ENCODE data around the gene GMIP.

The GMIP gene

DNA sequence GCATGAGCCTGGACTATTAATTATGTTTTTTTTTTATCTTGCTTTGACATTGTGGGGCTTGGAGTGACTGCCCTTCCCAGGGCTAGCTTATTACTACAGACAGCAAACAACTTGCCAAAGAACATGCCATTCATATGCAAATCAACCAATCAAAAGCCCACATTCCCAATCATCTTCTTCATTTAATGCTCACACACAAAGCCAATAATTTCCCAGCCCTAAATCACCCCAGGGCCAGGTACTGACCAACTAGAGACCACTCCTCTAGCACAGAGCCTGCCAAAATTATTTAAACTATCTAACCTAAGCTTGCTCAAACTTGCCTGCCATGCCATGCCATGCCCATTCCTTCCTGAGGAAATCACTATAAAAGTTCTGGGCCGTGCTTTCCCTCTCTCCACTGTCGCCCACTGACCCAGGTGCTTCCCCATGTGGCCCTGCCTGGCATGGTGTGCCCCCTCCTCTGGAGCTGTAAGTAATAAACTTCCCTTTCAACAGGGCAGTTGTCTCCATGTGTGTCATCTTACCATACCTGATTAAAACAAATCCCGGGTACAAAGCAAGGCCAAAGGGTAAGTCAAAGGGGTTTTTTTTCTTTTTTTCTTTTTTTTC, 40.6 kb downstream of the GMIP start:
- DNase-seq, result no peak

DNA sequence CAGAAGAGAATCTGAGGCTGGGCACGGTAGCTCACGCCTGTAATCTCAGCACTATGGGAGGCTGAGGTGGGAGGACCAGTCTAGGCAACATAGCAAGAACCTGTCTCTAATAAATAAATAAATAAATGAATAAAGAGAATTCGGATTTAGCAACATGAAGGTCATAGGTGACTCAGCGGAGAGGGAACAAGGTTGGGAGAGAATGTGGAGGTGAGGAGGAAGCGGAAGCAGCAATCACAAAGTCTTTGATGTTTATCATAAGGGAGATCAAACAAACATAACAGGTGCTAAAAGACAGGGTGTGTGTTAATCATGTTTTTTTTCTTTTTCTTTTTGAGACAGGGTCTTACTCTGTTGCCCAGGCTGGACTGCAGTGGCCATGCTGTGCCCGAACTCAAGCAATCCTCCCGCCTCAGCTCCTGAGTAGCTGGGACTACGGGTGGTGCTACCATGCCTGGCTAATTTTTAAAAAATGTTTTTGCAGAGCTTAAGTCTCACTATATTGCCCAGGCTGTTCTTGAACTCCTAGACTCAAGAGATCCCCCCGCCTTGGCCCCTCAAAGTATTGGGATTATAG, 41.2 kb downstream of the GMIP start:
- no peak for DNase-seq

DNA sequence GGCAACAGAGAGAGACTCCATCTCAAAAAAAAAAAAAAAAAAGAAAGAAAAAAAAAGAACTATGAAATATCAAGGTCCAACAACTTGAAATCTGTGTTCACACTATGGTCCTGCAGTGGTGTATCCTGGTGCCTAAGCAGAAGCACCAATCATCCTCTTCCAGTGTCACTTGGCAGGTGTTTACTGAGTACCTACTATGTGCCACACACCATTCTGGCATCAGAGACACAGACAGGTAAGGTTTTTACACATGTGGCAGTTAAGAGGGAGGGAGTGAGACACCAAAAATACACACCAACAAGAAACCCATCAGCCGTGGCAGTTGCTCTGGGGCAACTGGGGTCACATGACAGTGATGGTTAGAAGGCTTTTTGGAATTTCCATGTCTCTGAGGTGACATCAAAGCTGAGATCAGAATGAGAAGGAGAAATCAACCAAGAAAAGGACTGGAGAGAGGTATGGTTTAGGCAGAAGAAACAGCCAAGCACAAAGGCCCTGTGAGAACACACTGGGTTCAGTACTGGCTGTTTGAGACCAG, 42.6 kb downstream of the GMIP start:
- no peak for DNase-seq

DNA sequence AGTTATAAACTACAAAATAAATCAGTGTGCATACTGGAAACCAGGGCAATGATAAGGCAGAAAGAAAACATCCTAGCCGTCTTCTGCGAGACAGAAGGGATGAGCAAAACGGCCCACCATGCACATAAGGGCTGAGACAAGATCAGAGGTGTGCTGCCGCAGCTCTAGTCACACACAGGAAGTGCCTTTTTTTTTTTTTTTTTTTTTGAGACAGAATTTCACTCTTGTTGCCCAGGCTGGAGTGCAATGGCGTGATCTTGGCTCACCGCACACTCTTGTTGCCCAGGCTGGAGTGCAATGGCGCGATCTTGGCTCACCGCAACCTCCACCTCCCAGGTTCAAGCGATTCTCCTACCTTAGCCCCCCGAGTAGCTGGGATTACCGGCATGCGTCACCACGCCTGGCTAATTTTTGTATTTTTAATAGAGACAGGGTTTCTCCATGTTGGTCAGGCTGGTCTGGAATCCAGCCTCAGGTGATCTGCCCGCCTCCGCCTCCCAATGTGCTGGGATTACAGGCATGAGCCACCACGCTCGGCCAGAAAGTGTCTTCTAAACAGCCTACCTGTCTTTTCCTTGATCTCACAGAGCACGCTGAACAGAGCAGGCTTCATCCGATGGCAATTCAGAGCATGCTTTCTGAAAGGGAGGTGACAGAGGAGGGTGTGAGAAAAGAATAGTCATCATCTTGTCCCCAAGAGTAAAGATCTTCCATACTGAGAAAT, 44.6 kb downstream of the GMIP start:
- peak; percentile 66 for DNase-seq

GRCh38 chr19:19597809-19598306, 45.6 kb downstream of the GMIP start:
- DNase-seq, result peak; percentile 63

- no peak for DNase-seq
Measured at GRCh38 chr19:19595171-19595701, 48.2 kb downstream of the GMIP start.

- DNase-seq, result peak; percentile 46
Measured at GRCh38 chr19:19594381-19594780, 49.1 kb downstream of the GMIP start.

GRCh38 chr19:19592690-19593089, 50.8 kb downstream of the GMIP start:
- DNase-seq, result no peak

DNA sequence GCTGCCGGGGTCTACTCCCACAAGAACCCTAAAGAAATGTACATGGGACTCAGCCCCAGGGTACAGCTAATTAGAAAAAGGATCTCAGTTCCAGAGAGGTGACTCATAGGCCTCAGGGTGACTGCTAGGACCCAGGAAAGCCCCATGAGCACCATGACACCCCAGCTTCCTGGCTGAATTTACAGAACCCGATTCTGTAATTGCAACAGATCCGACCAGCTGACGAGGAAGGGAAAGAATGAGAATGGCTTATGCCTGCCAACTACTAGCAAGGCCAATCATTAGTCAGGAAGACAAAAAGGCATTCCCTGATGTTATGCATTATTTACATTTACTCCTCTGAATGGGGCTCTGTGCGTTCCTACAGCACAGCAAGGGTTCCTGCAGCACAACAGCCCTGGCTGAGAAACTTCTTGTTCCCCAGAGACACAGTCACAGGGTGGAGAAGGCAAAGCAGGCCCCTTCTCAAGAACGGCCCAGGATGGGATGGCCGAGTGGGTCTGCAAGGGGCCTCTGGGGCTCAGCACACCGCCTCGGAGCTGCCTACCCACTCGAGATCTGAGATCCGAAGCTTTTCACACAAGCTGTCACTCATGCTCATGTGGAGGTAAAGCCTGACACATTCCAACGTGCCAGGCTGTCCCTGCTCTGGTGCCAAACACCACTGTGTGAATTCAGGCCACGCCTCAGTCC, 52.2 kb downstream of the GMIP start:
- peak; percentile 80 for DNase-seq

DNA sequence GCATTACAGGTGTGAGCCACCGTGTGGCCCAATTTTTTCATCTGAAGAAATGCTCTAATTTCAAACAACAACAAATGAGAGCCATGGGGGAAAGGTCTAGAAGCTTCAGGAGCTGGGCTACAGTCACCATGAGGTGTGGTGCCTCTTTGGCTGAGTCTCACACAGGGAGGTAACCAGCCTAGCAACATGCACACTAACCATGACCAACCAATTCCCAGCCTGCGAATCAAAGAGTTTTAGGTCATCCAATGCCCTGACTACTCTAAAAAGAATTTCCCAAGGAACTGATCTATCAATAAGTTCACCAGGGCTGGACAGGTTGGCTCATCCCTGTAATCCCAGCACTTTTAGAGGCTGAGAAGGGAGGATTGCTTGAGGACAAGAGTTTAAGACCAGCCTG, 54.9 kb downstream of the GMIP start:
- DNase-seq, result no peak

GRCh38 chr19:19587771-19588170, 55.7 kb downstream of the GMIP start:
- no peak for DNase-seq

DNA sequence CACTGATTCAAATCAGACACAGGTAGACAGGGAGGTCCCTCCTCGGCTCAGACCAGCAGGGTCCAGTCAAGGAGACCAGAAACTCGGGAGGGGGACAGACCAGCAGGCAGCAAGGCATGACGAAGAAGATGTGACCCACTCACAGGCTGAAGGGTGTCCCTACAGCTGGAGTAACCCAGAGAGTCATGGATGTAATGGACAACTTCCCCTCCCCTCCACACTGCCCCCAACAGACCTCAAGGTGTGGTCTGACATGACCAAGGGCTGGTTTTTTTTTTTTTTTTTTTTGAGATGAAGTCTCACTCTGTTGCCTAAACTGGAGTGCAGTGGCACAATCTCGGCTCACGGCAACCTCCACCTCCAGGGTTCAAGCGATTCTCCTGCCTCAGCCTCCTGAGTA, 59.1 kb downstream of the GMIP start:
- no peak for DNase-seq

GRCh38 chr19:19582471-19582870, 61.0 kb downstream of the GMIP start:
- DNase-seq, result no peak

DNA sequence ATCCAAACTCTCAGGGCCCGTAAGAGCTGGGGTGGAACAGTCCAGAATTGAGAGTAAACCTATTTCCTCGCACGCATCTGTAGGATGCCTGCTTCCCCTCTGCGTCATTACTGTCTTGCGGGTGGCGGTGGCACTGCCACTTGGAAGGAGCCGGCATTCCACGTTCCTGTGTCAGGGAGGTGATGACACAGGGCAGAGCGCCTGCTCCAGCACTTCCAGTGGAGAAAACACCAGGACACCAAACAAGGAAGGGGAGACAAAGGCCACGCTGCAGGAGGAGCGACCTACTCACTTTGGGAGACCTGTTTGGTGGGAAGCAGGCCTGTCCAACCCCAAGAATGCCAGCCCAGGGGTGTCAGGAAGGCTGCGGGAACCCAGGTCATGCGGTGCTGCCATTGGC, 62.1 kb downstream of the GMIP start:
- no peak for DNase-seq

GRCh38 chr19:19580418-19580817, 63.0 kb downstream of the GMIP start:
- DNase-seq, result no peak

DNA sequence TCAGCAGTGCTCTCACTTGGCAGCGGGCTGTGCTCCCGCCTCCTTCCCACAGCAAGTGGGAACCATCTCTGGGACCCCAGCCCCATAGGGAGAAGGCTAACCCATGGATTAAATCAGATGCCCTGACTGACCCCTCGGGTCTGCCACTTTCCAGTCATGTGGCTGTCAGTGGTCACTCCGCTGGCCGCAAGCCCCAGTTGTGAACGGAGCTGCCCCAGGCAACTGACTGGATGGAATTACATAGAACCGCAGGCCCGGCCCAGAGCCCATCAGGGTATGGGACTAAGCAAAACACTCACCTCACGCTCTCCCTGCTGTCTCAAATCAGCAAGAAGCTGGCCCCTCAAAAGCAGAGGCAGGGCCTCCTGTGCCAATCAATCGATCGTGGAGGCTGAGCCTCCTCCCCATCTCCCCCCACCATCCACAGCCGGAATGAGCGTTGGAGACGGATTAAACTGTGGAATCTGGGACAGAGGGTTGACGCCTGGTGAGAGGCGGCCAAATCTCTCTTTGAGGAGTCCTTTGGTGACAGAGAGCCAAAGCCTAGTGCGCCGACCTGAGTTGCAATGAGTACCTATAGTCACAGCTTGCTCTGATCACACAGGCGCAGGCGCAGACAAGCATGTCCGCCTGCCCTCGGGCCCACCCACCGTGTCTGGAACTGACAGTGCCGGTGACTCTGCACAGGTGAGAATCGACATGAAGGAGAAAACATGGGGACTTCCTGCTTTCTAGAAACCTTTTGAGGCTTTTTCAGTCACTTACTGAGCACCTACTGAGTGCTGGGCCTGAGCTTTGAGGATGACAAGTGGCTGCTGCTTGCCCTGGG, 63.7 kb downstream of the GMIP start:
- no peak for DNase-seq
